OCI-LY7 (cell line): ENCODE results near the gene PTGER3.
A peak's percentile ranks its signal among the peaks of the same experiment; 100 is the strongest.

ENCODE experiments used
- CTCF ChIP-seq: fragments of 200-600 bp; sonication (generic); conservative IDR thresholded peaks from 2 replicates; pipeline ENCODE4 v1.5.1; 2014; ENCODE audit warnings: mild to moderate bottlenecking, antibody characterized with exemption, low read length, moderate library complexity, mixed read lengths
- EZH2phosphoT487 ChIP-seq: fragments of 200-600 bp; sonication (generic); IDR thresholded peaks from 2 replicates; pipeline ENCODE4 v1.6.1; 2018; ENCODE audit warnings: low read depth, borderline replicate concordance, mild to moderate bottlenecking, mixed run types, antibody characterized with exemption, low read length, moderate library complexity, mixed read lengths

- TF ChIP-seq CTCF (peak; percentile 82), EZH2phosphoT487 (no peak)
These were observed 33.4 kb upstream of the PTGER3 start, which contains the start of gene ZRANB2 for GRCh38 chr1:71080739-71081696.
